Measurements from ENCODE around the gene CTIF.

Gene CTIF

GRCh38 chr18:48550101-48550729 is 11.4 kb downstream of the CTIF start:
- in situ Hi-C loops (cut with HindIII; ENCODE audit: low sequenced_read_pairs), result loop anchor here (5.0 kb wide), 1 partner anchor 67 kb away; no protein-coding TSS in a partner anchor

- in situ Hi-C loops (cut with HindIII; ENCODE audit: low sequenced_read_pairs), result loop anchor here (5.0 kb wide), 1 partner anchor 66 kb away; no protein-coding TSS in a partner anchor
Observed at GRCh38 chr18:48551100-48551499, 12.3 kb downstream of the CTIF start.

- in situ Hi-C loops (cut with HindIII; ENCODE audit: low sequenced_read_pairs), result loop anchor here (5.0 kb wide), 1 partner anchor 65 kb away; no protein-coding TSS in a partner anchor
Observed at GRCh38 chr18:48552130-48552529, 13.3 kb downstream of the CTIF start.

- in situ Hi-C loops (cut with HindIII; ENCODE audit: low sequenced_read_pairs), result loop anchor here (5.0 kb wide), 1 partner anchor 64 kb away; no protein-coding TSS in a partner anchor
Observed at GRCh38 chr18:48553236-48553635, 14.4 kb downstream of the CTIF start.

GRCh38 chr18:48554610-48555400 is 16.0 kb downstream of the CTIF start:
- in situ Hi-C loops (cut with HindIII; ENCODE audit: low sequenced_read_pairs), result loop anchor here (5.0 kb wide), 1 partner anchor 62 kb away; no protein-coding TSS in a partner anchor

- in situ Hi-C loops (cut with HindIII; ENCODE audit: low sequenced_read_pairs), result no loop called here
Observed at GRCh38 chr18:48555465-48555995, 16.7 kb downstream of the CTIF start.

GRCh38 chr18:48557640-48558174 is 18.9 kb downstream of the CTIF start:
- in situ Hi-C loops (cut with HindIII; ENCODE audit: low sequenced_read_pairs), result no loop called here

- in situ Hi-C loops (cut with HindIII; ENCODE audit: low sequenced_read_pairs), result no loop called here
Observed at GRCh38 chr18:48558248-48558647, 19.4 kb downstream of the CTIF start.

GRCh38 chr18:48560491-48560890 is 21.7 kb downstream of the CTIF start:
- in situ Hi-C loops (cut with HindIII; ENCODE audit: low sequenced_read_pairs), result no loop called here

GRCh38 chr18:48562075-48562474 is 23.2 kb downstream of the CTIF start:
- in situ Hi-C loops (cut with HindIII; ENCODE audit: low sequenced_read_pairs), result no loop called here

- in situ Hi-C loops (cut with HindIII; ENCODE audit: low sequenced_read_pairs), result no loop called here
Observed at GRCh38 chr18:48563027-48563426, 24.2 kb downstream of the CTIF start.

GRCh38 chr18:48564139-48564538 is 25.3 kb downstream of the CTIF start:
- in situ Hi-C loops (cut with HindIII; ENCODE audit: low sequenced_read_pairs), result no loop called here

- in situ Hi-C loops (cut with HindIII; ENCODE audit: low sequenced_read_pairs), result no loop called here
Observed at GRCh38 chr18:48565105-48565504, 26.3 kb downstream of the CTIF start.

- in situ Hi-C loops (cut with HindIII; ENCODE audit: low sequenced_read_pairs), result no loop called here
Observed at GRCh38 chr18:48566589-48566988, 27.8 kb downstream of the CTIF start.

GRCh38 chr18:48567388-48567787 is 28.6 kb downstream of the CTIF start:
- in situ Hi-C loops (cut with HindIII; ENCODE audit: low sequenced_read_pairs), result no loop called here

- in situ Hi-C loops (cut with HindIII; ENCODE audit: low sequenced_read_pairs), result no loop called here
Observed at GRCh38 chr18:48569139-48569914, 30.5 kb downstream of the CTIF start.

- in situ Hi-C loops (cut with HindIII; ENCODE audit: low sequenced_read_pairs), result no loop called here
Observed at GRCh38 chr18:48569915-48570264, 31.1 kb downstream of the CTIF start.

- in situ Hi-C loops (cut with HindIII; ENCODE audit: low sequenced_read_pairs), result no loop called here
Observed at GRCh38 chr18:48570313-48570712, 31.5 kb downstream of the CTIF start.

GRCh38 chr18:48571639-48572384 is 33.0 kb downstream of the CTIF start:
- in situ Hi-C loops (cut with HindIII; ENCODE audit: low sequenced_read_pairs), result no loop called here

All from endothelial cell of hepatic sinusoid (primary cell).